ENCODE results near the gene PSMC5.
"Not testable (repeated sequence)": the region's sequence is repeated elsewhere in the genome, so short reads cannot be mapped to it uniquely, and the experiment has no call there.

Gene PSMC5

GRCh38 chr17:63880706-63881105 lies 53.5 kb downstream of the PSMC5 start:
- Histone ChIP-seq H3K4me1 (ENCODE audit: control insufficient read depth in 5 of 5, insufficient read depth in 5 of 5, low read length in 5 of 5) (peaks cover 0 to 6% (median 0%) of the 10 kb centered on the region in 5 donors), H3K9ac (ENCODE audit: low read length in 5 of 5) (no peak overlapping the region), H3K4me3 (ENCODE audit: low read depth in 1 of 5, low read length in 5 of 5) (no peak overlapping the region), H3K27ac (ENCODE audit: low read depth, low read length) (no peak overlapping the region), H3K27me3 (ENCODE audit: control insufficient read depth in 5 of 5, insufficient read depth in 4 of 5, low read length in 5 of 5) (peaks cover 0 to 2% (median 0%) of the 10 kb centered on the region in 5 donors), H3K36me3 (ENCODE audit: control insufficient read depth in 5 of 5, insufficient read depth in 5 of 5, low read length in 5 of 5) (no peaks in the 10 kb centered on the region), H3K9me3 (ENCODE audit: control insufficient read depth in 5 of 5, low read length in 5 of 5) (no peaks in the 10 kb centered on the region)

- H3K4me3 ChIP-seq (ENCODE audit: low read depth in 1 of 5, low read length in 5 of 5); H3K27ac ChIP-seq (ENCODE audit: low read depth, low read length); H3K9me3 ChIP-seq (ENCODE audit: control insufficient read depth in 5 of 5, low read length in 5 of 5): not testable (repeated sequence)
These were observed 54.1 kb downstream of the PSMC5 start for GRCh38 chr17:63881337-63881736.

More at GRCh38 chr17:63881337-63881736, 54.1 kb downstream of the PSMC5 start:
- H3K36me3 ChIP-seq (ENCODE audit: control insufficient read depth in 5 of 5, insufficient read depth in 5 of 5, low read length in 5 of 5); H3K27me3 ChIP-seq (ENCODE audit: control insufficient read depth in 5 of 5, insufficient read depth in 4 of 5, low read length in 5 of 5); H3K9ac ChIP-seq (ENCODE audit: low read length in 5 of 5); H3K4me1 ChIP-seq (ENCODE audit: control insufficient read depth in 5 of 5, insufficient read depth in 5 of 5, low read length in 5 of 5): not testable (repeated sequence)

Data from subcutaneous abdominal adipose tissue (tissue), 5 donors.